HepG2 (cell line): ENCODE data around the gene SPAM1. TPM values are rescaled to one million over a fixed set of nuclear protein-coding genes. Genes with fewer than 3 reads are reported as not detected.

ENCODE experiments used
- ATAC-seq: fragments of 200-7000 bp; cut with Tn5 transposase; 3 replicates; pipeline ENCODE4 v1.9.1; 2020; ENCODE audit warnings: mild to moderate bottlenecking, moderate library complexity
- BruUV-seq: library from RNA; stranded (reverse); fragments of 400-500 nt; replicated peaks from 2 replicates; lab custom pipeline; 2021; lab: Mats Ljungman, UMichigan
- CTCF ChIA-PET: fragments of 300-600 bp; formaldehyde crosslinking; extraction: SDS; loops from one replicate; lab custom pipeline; 2021; ENCODE audit warnings: low total read pairs, inconsistent platforms, low intra/inter-chr PET ratio; lab: Yijun Ruan, JAX
- POLR2A ChIA-PET: fragments of 350-600 bp; sonication (Branson Sonifier 250); formaldehyde crosslinking; loops from one replicate; lab custom pipeline; 2020; ENCODE audit warnings: antibody characterized with exemption, inconsistent platforms; lab: Yijun Ruan, JAX
- DNase-seq: peaks from one replicate; pipeline ENCODE4 v3.0.0-alpha.2; 2015; ENCODE audit warnings: low spot score
- FAIRE-seq: peaks from 3 replicates; lab custom pipeline; 2011; peaks lifted over from hg19 to GRCh38; lab: Jason Lieb, UNC
- H2AFZ ChIP-seq: one replicate; pipeline ENCODE4 v1.6.1; 2011; ENCODE audit warnings: low read length, inconsistent platforms
- H3K27ac ChIP-seq: fragments of 300-600 bp; 3 replicates; pipeline ENCODE4 v1.8.0; 2011; ENCODE audit warnings: mixed run types, mild to moderate bottlenecking, mixed read lengths, low read length, inconsistent platforms; ENCODE audit not compliant: insufficient read depth; ENCODE audit errors: extremely low read length
- H3K27me3 ChIP-seq, 2 experiments: fragments of 200-600 bp in 1 of 2; 2 replicates in 1 of 2; 3 replicates in 1 of 2; pipeline versions ENCODE4 v1.6.0 to v1.8.0; 2011; ENCODE audit warnings: low read length in 2 of 2, mild to moderate bottlenecking in 2 of 2, moderate library complexity in 2 of 2, inconsistent platforms in 1 of 2; ENCODE audit not compliant: insufficient read depth in 2 of 2, control insufficient read depth in 1 of 2
- H3K36me3 ChIP-seq, 2 experiments: fragments of 200-600 bp in 1 of 2; replicated peaks in 1 of 2; 2 replicates in 1 of 2; 3 replicates in 1 of 2; pipeline versions ENCODE4 v1.5.1 to v1.8.0; 2011; ENCODE audit warnings: low read length in 2 of 2, inconsistent platforms in 1 of 2; ENCODE audit not compliant: insufficient read depth in 2 of 2, control insufficient read depth in 1 of 2
- H3K4me1 ChIP-seq: 2 replicates; pipeline ENCODE4 v1.5.1; 2012; ENCODE audit warnings: low read length, inconsistent platforms; ENCODE audit not compliant: insufficient read depth
- H3K4me2 ChIP-seq: 2 replicates; pipeline ENCODE4 v1.6.0; 2011; ENCODE audit warnings: low read depth, low read length, inconsistent platforms
- H3K4me3 ChIP-seq, 3 experiments: fragments of 200-600 bp in 1 of 3; sonication (generic), shearing (Covaris generic) in 1 of 3; replicated peaks in 1 of 3; 2 replicates each; pipeline ENCODE4 v1.5.1; 2011 to 2016; ENCODE audit warnings: low read length in 3 of 3, inconsistent platforms in 2 of 3, low read depth in 2 of 3, mild to moderate bottlenecking in 2 of 3, control low read depth in 1 of 3, mixed read lengths in 1 of 3; ENCODE audit not compliant: insufficient read depth in 1 of 3
- H3K79me2 ChIP-seq: one replicate; pipeline ENCODE4 v1.6.1; 2011; ENCODE audit warnings: low read length, inconsistent platforms; ENCODE audit not compliant: insufficient read depth
- H3K9ac ChIP-seq: 2 replicates; pipeline ENCODE4 v1.6.0; 2011; ENCODE audit warnings: mild to moderate bottlenecking, low read depth, low read length, inconsistent platforms; ENCODE audit not compliant: insufficient read depth
- H3K9me3 ChIP-seq: 2 replicates; pipeline ENCODE4 v1.5.1; 2012; ENCODE audit warnings: mild to moderate bottlenecking, low read length
- H4K20me1 ChIP-seq: 2 replicates; pipeline ENCODE4 v1.6.0; 2011; ENCODE audit warnings: inconsistent platforms, mild to moderate bottlenecking, low read length, moderate library complexity; ENCODE audit not compliant: insufficient read depth
- CSRNP1 ChIP-seq: sonication (generic); formaldehyde crosslinking; IDR thresholded peaks from 2 replicates; pipeline ENCODE4 v1.8.1; 2023; ENCODE audit warnings: mild to moderate bottlenecking, missing genetic modification reagents
- EZH2 ChIP-seq: conservative IDR thresholded peaks from 2 replicates; pipeline ENCODE4 v1.6.1; 2012; ENCODE audit warnings: mild to moderate bottlenecking, low read depth, low read length, moderate library complexity
- HMGXB3 ChIP-seq: sonication (generic); formaldehyde crosslinking; IDR thresholded peaks from 2 replicates; pipeline ENCODE4 v1.4.0; 2020; ENCODE audit warnings: missing genetic modification reagents, borderline replicate concordance
- NCOA1 ChIP-seq: sonication (generic); formaldehyde crosslinking; IDR thresholded peaks from 2 replicates; pipeline ENCODE4 v1.9.0; 2021; ENCODE audit warnings: missing genetic modification reagents
- NFRKB ChIP-seq: fragments of 450-650 bp; IDR thresholded peaks from 2 replicates; pipeline ENCODE4 v1.6.1; 2017
- ZNF512B ChIP-seq: sonication (generic); formaldehyde crosslinking; IDR thresholded peaks from 2 replicates; pipeline ENCODE4 v1.5.1; 2020; ENCODE audit warnings: missing genetic modification reagents, mild to moderate bottlenecking, borderline replicate concordance
- ZNF580 ChIP-seq: IDR thresholded peaks from 2 replicates; pipeline ENCODE4 v1.6.1; 2016; ENCODE audit warnings: low read depth, borderline replicate concordance
- ZNF710 ChIP-seq: sonication (generic); formaldehyde crosslinking; IDR thresholded peaks from 2 replicates; pipeline ENCODE4 v1.5.0; 2020; ENCODE audit warnings: mild to moderate bottlenecking, missing genetic modification reagents, borderline replicate concordance
- WGBS: methylation state at CpG from one replicate; pipeline ENCODE4 v1.1.6; 2017; ENCODE audit warnings: low lambda C conversion rate; 5-methylcytosine and 5-hydroxymethylcytosine counted together
- in situ Hi-C: cut with HindIII; loops from 2 replicates; pipeline ENCODE4 v1.10.0; 2017; ENCODE audit warnings: low pct_unique_long_range_greater_than_20kb; ENCODE audit not compliant: extremely low pct_ligation_motif_present
- intact Hi-C: fragments of 100-400 bp; cut with micrococcal nuclease; formaldehyde crosslinking; loops from one replicate; pipeline ENCODE4 v1.10.0; 2022; ENCODE audit not compliant: unreplicated experiment
- polyA plus RNA-seq, 8 experiments: library from polyadenylated mRNA; depleted of rRNA in 3 of 8; stranded (reverse) in 7 of 8; unstranded in 1 of 8; fragments of >200 nt; fragmentation: Illumina TruSeq in 4 of 8; extraction: Trizol in 4 of 8; gene quantifications; 2 replicates each; pipeline versions ENCODE4 v1.2.1 to v1.2.3, GENCODE V29; 2011 to 2016; ENCODE audit warnings: low read depth in 4 of 8, missing spikeins in 1 of 8, mixed read lengths in 1 of 8; ENCODE audit not compliant: insufficient read depth in 1 of 8
- total RNA-seq, 5 experiments: library from RNA; depleted of rRNA; stranded (reverse); fragments of >200 nt; fragmentation: Illumina TruSeq; extraction: Trizol; gene quantifications; 2 replicates each; pipeline ENCODE4 v1.2.3, GENCODE V29; 2016; ENCODE audit warnings: low read depth in 1 of 5

The SPAM1 gene
- total and polyA plus RNA-seq, 2 of the 13 experiments (the other 11 are each of a cell fraction or from before 2014, with no cell fraction given), result not detected

GRCh38 chr7:123879628-123880027, 45.4 kb upstream of the SPAM1 start:
- Histone ChIP-seq H3K79me2 (no peaks in the 10 kb centered on the region), H3K27me3 (no peaks in the 10 kb centered on the region), H3K27ac (no peak overlapping the region), H2AFZ (no peak overlapping the region), H3K4me2 (no peak overlapping the region), H3K9me3 (no peaks in the 10 kb centered on the region), H3K4me1 (no peaks in the 10 kb centered on the region), H4K20me1 (no peaks in the 10 kb centered on the region), H3K9ac (no peak overlapping the region), H3K36me3 (no peaks in the 10 kb centered on the region), H3K4me3 (no peak overlapping the region)
- TF ChIP-seq ZNF710 (CRISPR knock-in tag) (no peak), NCOA1 (CRISPR knock-in tag) (no peak), ZNF580 (CRISPR knock-in tag) (no peak), ZNF512B (CRISPR knock-in tag) (no peak), EZH2 (no peak), CSRNP1 (CRISPR knock-in tag) (no peak), HMGXB3 (no peak), NFRKB (no peak)
- FAIRE-seq (no peak), DNase-seq (no peak), ATAC-seq (no peak)
- intact Hi-C loops, result no loop called here
- CTCF ChIA-PET, result no interaction called here
- POLR2A ChIA-PET, result no interaction called here
- 32% methylated on average over 4 of the region's 4 CpGs for WGBS
- no TSS peak for BruUV-seq
- in situ Hi-C loops, result no loop called here
